DOHH2 (cell line): ENCODE results near the gene MRGPRX3.

Experiments used
- H3F3A ChIP-seq: fragments of 200-600 bp; sonication (generic), shearing (Covaris generic); 2 replicates; pipeline ENCODE4 v1.6.0; 2016; ENCODE audit warnings: antibody characterized with exemption, mild to moderate bottlenecking; ENCODE audit not compliant: control insufficient read depth, insufficient read depth
- H3K27ac ChIP-seq: fragments of 200-600 bp; sonication (generic); 2 replicates; pipeline ENCODE4 v1.5.1; 2014; ENCODE audit warnings: low read depth, mild to moderate bottlenecking, low read length, moderate library complexity
- H3K27me3 ChIP-seq: fragments of 200-600 bp; sonication (generic); 2 replicates; pipeline ENCODE4 v1.6.1; 2014; ENCODE audit warnings: mild to moderate bottlenecking, low read length, mixed read lengths; ENCODE audit not compliant: control insufficient read depth
- H3K36me3 ChIP-seq: fragments of 200-600 bp; sonication (generic); 2 replicates; pipeline ENCODE4 v1.6.1; 2014; ENCODE audit warnings: mild to moderate bottlenecking, low read length, moderate library complexity, mixed read lengths; ENCODE audit not compliant: control insufficient read depth
- H3K4me1 ChIP-seq: fragments of 200-600 bp; sonication (generic); 2 replicates; pipeline ENCODE4 v1.6.1; 2014; ENCODE audit warnings: mild to moderate bottlenecking, low read length, mixed read lengths; ENCODE audit not compliant: control insufficient read depth
- H3K4me2 ChIP-seq: fragments of 200-600 bp; sonication (generic); 2 replicates; pipeline ENCODE4 v1.6.0; 2014; ENCODE audit warnings: mild to moderate bottlenecking, low read length, moderate library complexity
- H3K4me3 ChIP-seq: fragments of 200-600 bp; sonication (generic); 2 replicates; pipeline ENCODE4 v1.5.1; 2014; ENCODE audit warnings: mild to moderate bottlenecking, low read length, mixed read lengths
- H3K79me2 ChIP-seq: fragments of 200-600 bp; sonication (generic); 2 replicates; pipeline ENCODE4 v1.6.1; 2014; ENCODE audit warnings: mild to moderate bottlenecking, low read length, mixed read lengths; ENCODE audit not compliant: control insufficient read depth
- H3K9me2 ChIP-seq: fragments of 200-600 bp; sonication (generic); replicated peaks from 2 replicates; pipeline ENCODE4 v1.6.1; 2014; ENCODE audit warnings: mild to moderate bottlenecking, low read length, mixed read lengths; ENCODE audit not compliant: control insufficient read depth
- H3K9me3 ChIP-seq: fragments of 200-600 bp; sonication (generic); 2 replicates; pipeline ENCODE4 v1.6.1; 2014; ENCODE audit warnings: antibody characterized with exemption, low read length, mixed read lengths; ENCODE audit not compliant: control insufficient read depth, insufficient read depth
- H4K20me1 ChIP-seq: fragments of 200-600 bp; sonication (generic); 2 replicates; pipeline ENCODE4 v1.6.0; 2014; ENCODE audit warnings: low read depth, mild to moderate bottlenecking, antibody characterized with exemption, low read length, moderate library complexity; ENCODE audit not compliant: control insufficient read depth, insufficient read depth
- CTCF ChIP-seq: fragments of 200-600 bp; sonication (generic); IDR thresholded peaks from one replicate; pipeline ENCODE4 v1.5.1; 2014; ENCODE audit warnings: antibody characterized with exemption, mild to moderate bottlenecking, low read depth, low read length; ENCODE audit not compliant: poor library complexity, severe bottlenecking
- EZH2phosphoT487 ChIP-seq: fragments of 200-600 bp; sonication (generic); IDR thresholded peaks from 2 replicates; pipeline ENCODE4 v1.6.1; 2017; ENCODE audit warnings: borderline replicate concordance, mild to moderate bottlenecking, antibody characterized with exemption, low read length, moderate library complexity, mixed read lengths

The MRGPRX3 gene

GRCh38 chr11:18135308-18135707 lies 2.9 kb downstream of the MRGPRX3 start:
- Histone ChIP-seq H3K9me2 (no peaks in the 10 kb centered on the region), H3F3A (no peaks in the 10 kb centered on the region), H3K27ac (no peak overlapping the region), H3K4me1 (no peaks in the 10 kb centered on the region), H3K79me2 (no peaks in the 10 kb centered on the region), H3K4me2 (no peak overlapping the region), H3K4me3 (no peak overlapping the region), H4K20me1 (no peaks in the 10 kb centered on the region), H3K9me3 (no peaks in the 10 kb centered on the region), H3K27me3 (peaks cover 11% of the 10 kb centered on the region), H3K36me3 (no peaks in the 10 kb centered on the region)
- no peak for TF ChIP-seq CTCF
- TF ChIP-seq EZH2phosphoT487: no peak

GRCh38 chr11:18137186-18137800 lies 4.9 kb downstream of the MRGPRX3 start:
- peaks cover 11% of the 10 kb centered on the region for H3K27me3 ChIP-seq
- no peaks in the 10 kb centered on the region for H3K4me1 ChIP-seq
- no peaks in the 10 kb centered on the region for H4K20me1 ChIP-seq
- H3K36me3 ChIP-seq: no peaks in the 10 kb centered on the region
- no peaks in the 10 kb centered on the region for H3K79me2 ChIP-seq
- no peak overlapping the region for H3K4me2 ChIP-seq
- H3K9me3 ChIP-seq: no peaks in the 10 kb centered on the region
- no peaks in the 10 kb centered on the region for H3K9me2 ChIP-seq
- no peaks in the 10 kb centered on the region for H3F3A ChIP-seq
- no peak overlapping the region for H3K27ac ChIP-seq
- no peak for TF ChIP-seq EZH2phosphoT487
- TF ChIP-seq CTCF: no peak
- H3K4me3 ChIP-seq: no peak overlapping the region

- no peaks in the 10 kb centered on the region for H4K20me1 ChIP-seq
- no peaks in the 10 kb centered on the region for H3K4me1 ChIP-seq
- no peaks in the 10 kb centered on the region for H3K36me3 ChIP-seq
- TF ChIP-seq CTCF (no peak), EZH2phosphoT487 (no peak)
- H3K9me2 ChIP-seq: no peaks in the 10 kb centered on the region
- peaks cover 3% of the 10 kb centered on the region; the same call in 1 of the 2 replicates for H3K27me3 ChIP-seq
- H3F3A ChIP-seq: no peaks in the 10 kb centered on the region
- no peak overlapping the region for H3K4me2 ChIP-seq
- no peak overlapping the region for H3K27ac ChIP-seq
- no peaks in the 10 kb centered on the region for H3K9me3 ChIP-seq
- no peaks in the 10 kb centered on the region for H3K79me2 ChIP-seq
- H3K4me3 ChIP-seq: no peak overlapping the region
Observed at GRCh38 chr11:18140145-18140544, 7.8 kb downstream of the MRGPRX3 start.
